Mucosa of descending colon (tissue), 3 donors: ENCODE data around the gene CELF2. TPM values are rescaled to one million over a fixed set of nuclear protein-coding genes. Genes with fewer than 3 reads are reported as not detected.

Experiments used
- ATAC-seq: fragments of 200-7000 bp; cut with Tn5 transposase; one replicate; pipeline ENCODE4 v1.9.1; 2020; ENCODE audit warnings: mild to moderate bottlenecking, moderate library complexity
- DNase-seq, 3 donors: peaks; one replicate each; pipeline ENCODE4 v3.0.0-alpha.2; 2020
- H3K36me3 ChIP-seq: fragments of 200-600 bp; one replicate; pipeline ENCODE4 v1.8.0; 2021; ENCODE audit warnings: low read depth, mild to moderate bottlenecking
- H3K4me1 ChIP-seq: fragments of 200-600 bp; one replicate; pipeline ENCODE4 v1.8.0; 2021; ENCODE audit warnings: low read depth, mild to moderate bottlenecking
- H3K4me3 ChIP-seq: fragments of 200-600 bp; one replicate; pipeline ENCODE4 v1.8.0; 2021; ENCODE audit warnings: mild to moderate bottlenecking
- H3K9me3 ChIP-seq: fragments of 200-600 bp; one replicate; pipeline ENCODE4 v1.8.0; 2021; ENCODE audit warnings: mild to moderate bottlenecking
- CTCF ChIP-seq: fragments of 200-600 bp; IDR thresholded peaks from one replicate; pipeline ENCODE4 v1.8.0; 2022; ENCODE audit warnings: antibody characterized with exemption, mild to moderate bottlenecking
- intact Hi-C, 2 donors: fragments of 100-400 bp; cut with DNase I in 1 of 2; cut with micrococcal nuclease in 1 of 2; formaldehyde crosslinking; loops; one replicate each; pipeline versions ENCODE4 v1.11.0 to v1.11.1; 2022; cut with DNase I, micrococcal nuclease
- total RNA-seq, 3 donors: library from RNA; stranded (reverse); fragmentation: NEBNext Ultra II Directional in 2 of 3; extraction: Animal tissue kit (Norgen Biotek cat#: 25700) in 2 of 3; gene quantifications; one replicate each; pipeline versions ENCODE4 v1.2.1 to v1.2.4, GENCODE V29; 2021 to 2023
- donor health status: DM: no; HTN: no; CAD: no; lungs with moderate emphysema.
- donor health status: DM: no; HTN: no; CAD: no.
- donor health status: DM: no; HTN: yes; CAD: no.

CELF2 gene
- total RNA-seq, 3 donors from 2014 or later = 31.4 to 56.5 (median 36.1) TPM

GRCh38 chr10:11131112-11131639, 113.5 kb downstream of the CELF2 start:
- ATAC-seq = peak; percentile 98
- Histone ChIP-seq H3K36me3 (no peaks in the 10 kb centered on the region), H3K9me3 (no peaks in the 10 kb centered on the region), H3K4me3 (no peak overlapping the region), H3K4me1 (peaks cover 10% of the 10 kb centered on the region)
- DNase-seq = peak in 1 of 3 donors; percentile 73
- no peak for TF ChIP-seq CTCF
- intact Hi-C loops = no loop called here

DNA sequence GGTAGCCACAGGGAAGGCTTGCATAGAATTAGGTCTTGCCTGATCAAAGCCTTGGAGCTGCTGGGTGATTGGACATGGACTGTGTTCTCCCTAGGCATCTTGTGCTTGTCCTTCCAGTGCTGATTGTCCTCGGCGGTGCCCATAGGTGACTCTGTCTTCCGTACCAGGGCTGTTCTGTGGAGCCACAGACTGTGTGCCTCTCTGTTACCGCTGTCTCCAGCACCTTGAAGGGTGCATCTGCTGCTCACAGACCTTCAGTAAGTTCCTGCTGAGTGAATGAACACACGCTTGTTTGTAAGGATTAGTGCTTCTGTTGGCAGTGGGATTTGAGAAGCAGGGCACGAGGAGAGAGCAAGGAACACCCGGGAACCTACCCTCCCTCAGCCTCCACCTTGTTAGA, 116.7 kb downstream of the CELF2 start:
- no peaks in the 10 kb centered on the region for H3K9me3 ChIP-seq
- H3K4me3 ChIP-seq = no peak overlapping the region
- H3K36me3 ChIP-seq = no peaks in the 10 kb centered on the region
- no peak for TF ChIP-seq CTCF
- intact Hi-C loops = no loop called here
- H3K4me1 ChIP-seq = peaks cover 9% of the 10 kb centered on the region
- DNase-seq = no peak
- ATAC-seq = no peak

DNA sequence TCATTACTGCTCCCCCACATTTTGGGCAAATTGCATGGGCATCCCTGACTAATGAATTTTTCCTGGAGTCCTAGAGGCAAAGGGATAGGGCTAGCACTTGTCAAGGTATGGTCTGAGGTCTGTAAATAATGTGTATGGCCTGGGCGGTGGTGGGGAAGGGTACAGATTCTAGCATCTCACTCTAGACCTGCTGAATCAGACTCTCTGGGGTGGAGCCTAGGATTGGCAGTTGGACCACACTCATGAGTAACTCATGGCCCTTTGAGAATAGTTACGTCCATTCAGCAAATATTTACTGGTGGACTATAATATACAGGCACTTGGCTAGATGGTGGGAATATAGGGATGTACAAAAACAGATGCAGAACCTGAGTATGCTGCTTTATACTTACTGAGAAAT, 118.0 kb downstream of the CELF2 start:
- Histone ChIP-seq H3K4me1 (no peaks in the 10 kb centered on the region), H3K4me3 (no peak overlapping the region), H3K36me3 (no peaks in the 10 kb centered on the region), H3K9me3 (no peaks in the 10 kb centered on the region)
- ATAC-seq = no peak
- no peak for DNase-seq
- no peak for TF ChIP-seq CTCF
- intact Hi-C loops = no loop called here

DNA sequence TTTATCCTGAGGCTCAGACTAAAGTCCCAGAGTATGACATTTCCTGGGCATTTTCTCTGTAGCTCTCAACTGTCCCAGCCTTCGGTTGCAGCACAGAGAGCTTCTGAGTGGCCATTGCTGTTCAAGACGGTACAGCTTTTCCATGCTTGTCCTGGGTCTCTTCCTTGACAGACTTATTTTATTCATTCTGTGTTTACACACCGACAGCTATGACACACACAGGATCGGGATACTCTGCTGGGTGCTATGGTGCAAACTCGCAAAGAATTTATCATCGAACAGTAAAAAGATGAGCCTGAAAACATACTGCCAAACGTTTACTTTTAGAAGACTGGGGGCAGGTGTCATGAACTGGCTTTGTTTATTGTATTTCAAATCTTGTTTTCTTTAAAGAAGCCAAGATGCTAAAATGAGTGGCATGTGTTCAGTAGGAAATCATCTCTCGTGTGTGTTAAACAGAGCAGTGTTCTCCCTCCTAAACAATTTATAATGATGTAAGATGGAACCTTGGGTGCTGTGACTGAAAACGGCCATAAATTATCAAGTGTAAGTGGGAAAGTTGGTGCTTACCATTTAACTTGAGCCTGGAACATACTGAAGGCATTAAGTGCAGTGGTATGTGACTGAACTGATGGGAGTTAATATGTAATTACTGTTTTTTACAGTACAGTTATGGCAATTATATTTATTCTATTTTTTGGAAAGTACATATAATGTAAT, 120.8 kb downstream of the CELF2 start:
- H3K9me3 ChIP-seq = no peaks in the 10 kb centered on the region
- intact Hi-C loops = no loop called here
- peaks cover 5% of the 10 kb centered on the region for H3K4me1 ChIP-seq

GRCh38 chr10:11140963-11141362, 123.3 kb downstream of the CELF2 start:
- DNase-seq = no peak
- no peaks in the 10 kb centered on the region for H3K36me3 ChIP-seq
- no peaks in the 10 kb centered on the region for H3K9me3 ChIP-seq
- TF ChIP-seq CTCF = no peak
- no peak overlapping the region for H3K4me3 ChIP-seq
- intact Hi-C loops = no loop called here
- peaks cover 18% of the 10 kb centered on the region for H3K4me1 ChIP-seq
- no peak for ATAC-seq

More for the DNA sequence above, 120.8 kb downstream of the CELF2 start:
- no peak overlapping the region for H3K4me3 ChIP-seq
- no peaks in the 10 kb centered on the region for H3K36me3 ChIP-seq
- no peak for DNase-seq
- no peak for TF ChIP-seq CTCF
- ATAC-seq = no peak
